WERI-Rb-1 (cell line): Measurements from ENCODE around the gene TK1.
A peak's percentile ranks its signal among the peaks of the same experiment; 100 is the strongest.

Experiments
- DNase-seq: peaks from one replicate; pipeline ENCODE4 v3.0.0-alpha.2; 2020
- H3K27ac ChIP-seq: fragments of 250-450 bp; sonication (Bioruptor Pico); 2 replicates; pipeline ENCODE4 v1.5.1; 2020; ENCODE audit warnings: mild to moderate bottlenecking, moderate library complexity
- H3K27me3 ChIP-seq: fragments of 250-450 bp; sonication (Bioruptor Pico); 2 replicates; pipeline ENCODE4 v1.5.1; 2021; ENCODE audit warnings: mild to moderate bottlenecking, low read depth, moderate library complexity; ENCODE audit not compliant: insufficient read depth, severe bottlenecking
- H3K36me3 ChIP-seq: fragments of 250-450 bp; sonication (Bioruptor Pico); 2 replicates; pipeline ENCODE4 v1.5.1; 2020; ENCODE audit warnings: mild to moderate bottlenecking, moderate library complexity
- H3K4me3 ChIP-seq: 2 replicates; pipeline ENCODE4 v1.5.1; 2011; ENCODE audit warnings: low read depth, mild to moderate bottlenecking, control low read depth, low read length
- H3K9me3 ChIP-seq: fragments of 250-450 bp; sonication (Bioruptor Pico); 2 replicates; pipeline ENCODE4 v1.5.1; 2021; ENCODE audit warnings: mild to moderate bottlenecking, moderate library complexity; ENCODE audit not compliant: severe bottlenecking
- CTCF ChIP-seq: IDR thresholded peaks from 2 replicates; pipeline ENCODE4 v1.5.1; 2011; ENCODE audit warnings: low read depth, mild to moderate bottlenecking, control low read depth, inconsistent platforms, low read length

TK1 gene

GRCh38 chr17:78147315-78147998, 39.4 kb downstream of the TK1 start:
- DNase-seq, result no peak
- H3K27ac ChIP-seq, result no peak overlapping the region; the same call in 1 of the 2 replicates

GRCh38 chr17:78146881-78147280, 40.0 kb downstream of the TK1 start:
- H3K27me3 ChIP-seq, result no peaks in the 10 kb centered on the region
- H3K36me3 ChIP-seq, result no peaks in the 10 kb centered on the region
- H3K27ac ChIP-seq, result no peak overlapping the region; the same call in 1 of the 2 replicates
- no peaks in the 10 kb centered on the region for H3K9me3 ChIP-seq
- H3K4me3 ChIP-seq, result no peak overlapping the region
- TF ChIP-seq CTCF, result no peak
- no peak for DNase-seq

More at GRCh38 chr17:78147315-78147998, 39.4 kb downstream of the TK1 start:
- no peak for TF ChIP-seq CTCF
- Histone ChIP-seq H3K4me3 (no peak overlapping the region), H3K27me3 (no peaks in the 10 kb centered on the region), H3K9me3 (no peaks in the 10 kb centered on the region), H3K36me3 (no peaks in the 10 kb centered on the region)

- TF ChIP-seq CTCF, result no peak
- Histone ChIP-seq H3K9me3 (no peaks in the 10 kb centered on the region), H3K36me3 (no peaks in the 10 kb centered on the region), H3K4me3 (no peak overlapping the region), H3K27ac (no peak overlapping the region), H3K27me3 (no peaks in the 10 kb centered on the region)
- DNase-seq, result no peak
Measured at GRCh38 chr17:78146471-78146869, 40.4 kb downstream of the TK1 start.

GRCh38 chr17:78144736-78145641, 41.9 kb downstream of the TK1 start:
- no peaks in the 10 kb centered on the region for H3K27me3 ChIP-seq
- DNase-seq, result no peak
- no peak overlapping the region for H3K27ac ChIP-seq
- H3K9me3 ChIP-seq, result no peaks in the 10 kb centered on the region
- TF ChIP-seq CTCF, result no peak
- no peaks in the 10 kb centered on the region for H3K36me3 ChIP-seq
- no peak overlapping the region for H3K4me3 ChIP-seq

- Histone ChIP-seq H3K9me3 (no peaks in the 10 kb centered on the region), H3K27me3 (no peaks in the 10 kb centered on the region), H3K4me3 (no peak overlapping the region), H3K27ac (0 out of 2 replicates have a peak overlapping the region, but pooled peaks have one; percentile 3), H3K36me3 (no peaks in the 10 kb centered on the region)
- DNase-seq, result no peak
- no peak for TF ChIP-seq CTCF
Measured at GRCh38 chr17:78144147-78144719, 42.6 kb downstream of the TK1 start.
